Activated CD8-positive, alpha-beta memory T cell treated with anti-CD3 and anti-CD28 coated beads for 36 hours (primary cell): ENCODE data around the gene ICA1. TPM values are rescaled to one million over a fixed set of nuclear protein-coding genes. Genes with fewer than 3 reads are reported as not detected.

Experiments used
- CTCF ChIA-PET: fragments of 350-600 bp; sonication (Branson Sonifier 250); formaldehyde crosslinking; loops from one replicate; lab custom pipeline; 2021; ENCODE audit warnings: antibody characterized with exemption; lab: Charles Lee
- POLR2A ChIA-PET: fragments of 350-600 bp; sonication (Branson Sonifier 250); formaldehyde crosslinking; loops from one replicate; lab custom pipeline; 2021; ENCODE audit warnings: antibody characterized with exemption; lab: Charles Lee
- total RNA-seq, 2 experiments: library from RNA; stranded (reverse); gene quantifications; one replicate each; pipeline ENCODE4 v1.2.3, GENCODE V29; 2021

Gene ICA1
- total RNA-seq, 2 experiments from 2014 or later: 0.82 to 1.3 TPM

- CTCF ChIA-PET: interaction anchor here (0.5 to 1.1 kb wide), 3 partner anchors 12 to 496 kb away, joined by 3 read pairs; no protein-coding TSS in a partner anchor
These were observed 85.4 kb downstream of the ICA1 start for GRCh38 chr7:8176370-8177081.

GRCh38 chr7:8175929-8176369 lies 86.0 kb downstream of the ICA1 start:
- ChIA-PET POLR2A (interaction anchor here (0.6 to 2.0 kb wide), 3 partner anchors 50 to 608 kb away, joined by 3 to 6 read pairs (median 3); no protein-coding TSS in a partner anchor), CTCF (interaction anchor here (0.9 to 1.1 kb wide), 2 partner anchors 12 to 495 kb away, joined by 3 read pairs; no protein-coding TSS in a partner anchor)

More at GRCh38 chr7:8176370-8177081, 85.4 kb downstream of the ICA1 start:
- POLR2A ChIA-PET: interaction anchor here (0.8 to 2.0 kb wide), 2 partner anchors 51 to 609 kb away, joined by 3 to 6 read pairs; no protein-coding TSS in a partner anchor

- ChIA-PET POLR2A (no interaction called here), CTCF (interaction anchor here (1.4 kb wide), 1 partner anchor 11 kb away, joined by 3 read pairs; no protein-coding TSS in a partner anchor)
These were observed 89.3 kb downstream of the ICA1 start for GRCh38 chr7:8172372-8173354.

- ChIA-PET CTCF (no interaction called here), POLR2A (no interaction called here)
These were observed 92.8 kb downstream of the ICA1 start for GRCh38 chr7:8169171-8169570.

GRCh38 chr7:8168336-8168735 lies 93.6 kb downstream of the ICA1 start:
- ChIA-PET CTCF (no interaction called here), POLR2A (no interaction called here)

- POLR2A ChIA-PET: no interaction called here
These were observed 96.8 kb downstream of the ICA1 start for GRCh38 chr7:8165150-8165549.

GRCh38 chr7:8162181-8162580 lies 99.8 kb downstream of the ICA1 start:
- POLR2A ChIA-PET: no interaction called here

More at GRCh38 chr7:8165150-8165549, 96.8 kb downstream of the ICA1 start:
- CTCF ChIA-PET: no interaction called here

GRCh38 chr7:8161364-8161828 lies 100.6 kb downstream of the ICA1 start:
- ChIA-PET POLR2A (interaction anchor here (0.6 kb wide), 1 partner anchor 568 kb away, joined by 9 read pairs; no protein-coding TSS in a partner anchor), CTCF (interaction anchor here (1.2 kb wide), 1 partner anchor 11 kb away, joined by 3 read pairs; no protein-coding TSS in a partner anchor)

More at GRCh38 chr7:8162181-8162580, 99.8 kb downstream of the ICA1 start:
- CTCF ChIA-PET: interaction anchor here (1.2 kb wide), 1 partner anchor 10 kb away, joined by 3 read pairs; no protein-coding TSS in a partner anchor

- ChIA-PET POLR2A (interaction anchor here (0.6 kb wide), 1 partner anchor 567 kb away, joined by 9 read pairs; no protein-coding TSS in a partner anchor), CTCF (no interaction called here)
These were observed 101.1 kb downstream of the ICA1 start for GRCh38 chr7:8160779-8161345.

- ChIA-PET CTCF (no interaction called here), POLR2A (no interaction called here)
These were observed 101.7 kb downstream of the ICA1 start for GRCh38 chr7:8160250-8160649.

GRCh38 chr7:8159595-8159994 lies 102.4 kb downstream of the ICA1 start:
- ChIA-PET CTCF (no interaction called here), POLR2A (no interaction called here)

- POLR2A ChIA-PET: no interaction called here
These were observed 104.7 kb downstream of the ICA1 start for GRCh38 chr7:8157296-8157695.

GRCh38 chr7:8155836-8156235 lies 106.1 kb downstream of the ICA1 start:
- ChIA-PET CTCF (no interaction called here), POLR2A (no interaction called here)

More at GRCh38 chr7:8157296-8157695, 104.7 kb downstream of the ICA1 start:
- CTCF ChIA-PET: no interaction called here

GRCh38 chr7:8154272-8154671 lies 107.7 kb downstream of the ICA1 start:
- CTCF ChIA-PET: no interaction called here
- POLR2A ChIA-PET: no interaction called here

- POLR2A ChIA-PET: no interaction called here
- CTCF ChIA-PET: no interaction called here
These were observed 109.3 kb downstream of the ICA1 start for GRCh38 chr7:8152489-8153192.

- POLR2A ChIA-PET: no interaction called here
- CTCF ChIA-PET: no interaction called here
These were observed 110.7 kb downstream of the ICA1 start for GRCh38 chr7:8151161-8151725.

- ChIA-PET CTCF (no interaction called here), POLR2A (interaction anchor here (0.5 kb wide), 1 partner anchor 108 kb away, joined by 3 read pairs; no protein-coding TSS in a partner anchor)
These were observed 112.7 kb downstream of the ICA1 start for GRCh38 chr7:8149222-8149621.
